K562 (cell line): ENCODE results near the gene LRRC8E. TPM values are rescaled to one million over a fixed set of nuclear protein-coding genes. Genes with fewer than 3 reads are reported as not detected.
A peak's percentile ranks its signal among the peaks of the same experiment; 100 is the strongest.

Experiments
- MNT ChIP-seq, 2 experiments: fragments of 450-650 bp; conservative IDR thresholded peaks; 2 replicates each; pipeline ENCODE4 v1.6.1; 2017; ENCODE audit warnings: mild to moderate bottlenecking in 2 of 2, moderate library complexity in 2 of 2
- NR2C2 ChIP-seq, 2 experiments: fragments of 200-800 bp in 1 of 2; sonication (Bioruptor generic) in 1 of 2; sonication (generic) in 1 of 2; formaldehyde crosslinking in 1 of 2; IDR thresholded peaks; 2 replicates each; pipeline versions ENCODE4 v1.6.1 to v1.8.0; 2016 to 2022; ENCODE audit warnings: mild to moderate bottlenecking in 1 of 2, missing compliant biosample characterization in 1 of 2, missing genetic modification characterization in 1 of 2, missing genetic modification reagents in 1 of 2
- NR3C1 ChIP-seq: sonication (generic); formaldehyde crosslinking; IDR thresholded peaks from 2 replicates; pipeline ENCODE4 v1.8.1; 2022; ENCODE audit warnings: missing genetic modification reagents
- USF1 ChIP-seq: sonication (generic); formaldehyde crosslinking; IDR thresholded peaks from 2 replicates; pipeline ENCODE4 v1.9.0; 2022; ENCODE audit warnings: mild to moderate bottlenecking, missing genetic modification reagents
- ZBTB11 ChIP-seq, 3 experiments: fragments of 200-800 bp in 1 of 3; fragments of 250-450 bp in 1 of 3; fragments of 450-650 bp in 1 of 3; sonication (Bioruptor Pico) in 1 of 3; sonication (Bioruptor generic) in 1 of 3; formaldehyde crosslinking in 1 of 3; IDR thresholded peaks; 2 replicates each; pipeline versions ENCODE4 v1.6.1 to v1.8.0; 2016 to 2022; ENCODE audit warnings: mild to moderate bottlenecking in 2 of 3, missing genetic modification characterization in 2 of 3, missing compliant biosample characterization in 1 of 3, moderate library complexity in 1 of 3
- ZNF407 ChIP-seq: fragments of 450-650 bp; IDR thresholded peaks from 2 replicates; pipeline ENCODE4 v1.6.1; 2016; ENCODE audit warnings: low read depth
- polyA plus RNA-seq, 8 experiments: library from polyadenylated mRNA; depleted of rRNA in 4 of 8; stranded (reverse) in 5 of 8; unstranded in 3 of 8; fragments of >200 nt; fragmentation: Nextera tagmentation in 2 of 8; fragmentation: Illumina TruSeq in 1 of 8; extraction: Ambion mirVana in 2 of 8; extraction: Trizol in 1 of 8; gene quantifications; 2 replicates each; pipeline versions ENCODE4 v1.2.1 to v1.2.3, GENCODE V29; 2011 to 2014; ENCODE audit warnings: inconsistent platforms in 1 of 8, missing spikeins in 1 of 8
- total RNA-seq, 7 experiments: library from RNA; depleted of rRNA in 6 of 7; stranded (reverse); fragments of >200 nt in 6 of 7; fragmentation: Illumina TruSeq in 2 of 7; extraction: Trizol in 2 of 7; gene quantifications; 2 replicates each; pipeline versions ENCODE4 v1.2.1 to v1.2.3, GENCODE V29; 2011 to 2021; ENCODE audit warnings: low replicate concordance in 1 of 7
- TF ChIP-seq, protein P1 (sequence below): fragments of 450-650 bp; IDR thresholded peaks from 2 replicates; pipeline ENCODE4 v1.7.1; 2018; ENCODE audit warnings: mild to moderate bottlenecking, low read depth; ENCODE audit not compliant: partially characterized antibody

LRRC8E gene
- total and polyA plus RNA-seq, 9 of the 15 experiments (the other 6 are each of a cell fraction or from before 2014, with no cell fraction given) = 0.08 to 5.7 (median 3.5) TPM; not detected in 1

DNA sequence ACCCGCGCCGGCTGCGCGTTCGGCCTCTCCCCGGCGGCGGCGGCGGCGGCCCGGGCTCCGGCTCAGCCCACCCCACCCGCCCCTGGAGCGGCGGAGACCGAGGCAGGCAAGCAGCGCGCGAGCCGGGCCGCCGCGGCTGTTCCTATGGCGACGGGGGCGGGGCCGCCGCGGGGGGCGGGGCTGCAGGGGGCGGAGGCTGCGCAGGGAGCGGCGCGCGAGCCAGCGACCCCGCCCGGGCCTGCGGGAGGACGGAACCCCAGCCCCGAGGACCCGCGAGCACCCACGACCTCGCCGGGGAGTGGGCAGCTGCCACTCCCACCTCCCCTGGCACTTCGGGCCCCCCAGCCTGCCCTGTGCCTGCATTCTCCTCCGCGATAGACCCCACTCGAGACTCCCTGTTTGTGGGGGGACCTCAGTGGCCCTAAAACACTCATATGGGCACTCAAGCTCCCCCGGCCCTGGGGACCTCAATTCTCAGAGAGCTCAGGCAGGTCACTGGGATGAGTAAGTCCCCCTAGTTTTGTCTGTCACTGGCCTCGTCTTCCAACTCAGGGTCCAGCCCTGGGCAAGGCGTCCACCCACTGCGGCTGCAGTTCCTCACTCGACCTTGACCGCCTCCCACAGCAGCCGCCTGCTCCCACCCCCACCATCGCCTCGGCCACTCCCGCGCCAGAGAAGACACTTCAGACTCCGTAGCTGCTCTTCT is 37.9 kb downstream of the LRRC8E start, which contains the start of gene CTXN1 (continued):
- no peak for TF ChIP-seq ZBTB11 (CRISPR knock-in tag; IDR thresholded peaks at IDR 0.05)
- TF ChIP-seq, protein P1, sequence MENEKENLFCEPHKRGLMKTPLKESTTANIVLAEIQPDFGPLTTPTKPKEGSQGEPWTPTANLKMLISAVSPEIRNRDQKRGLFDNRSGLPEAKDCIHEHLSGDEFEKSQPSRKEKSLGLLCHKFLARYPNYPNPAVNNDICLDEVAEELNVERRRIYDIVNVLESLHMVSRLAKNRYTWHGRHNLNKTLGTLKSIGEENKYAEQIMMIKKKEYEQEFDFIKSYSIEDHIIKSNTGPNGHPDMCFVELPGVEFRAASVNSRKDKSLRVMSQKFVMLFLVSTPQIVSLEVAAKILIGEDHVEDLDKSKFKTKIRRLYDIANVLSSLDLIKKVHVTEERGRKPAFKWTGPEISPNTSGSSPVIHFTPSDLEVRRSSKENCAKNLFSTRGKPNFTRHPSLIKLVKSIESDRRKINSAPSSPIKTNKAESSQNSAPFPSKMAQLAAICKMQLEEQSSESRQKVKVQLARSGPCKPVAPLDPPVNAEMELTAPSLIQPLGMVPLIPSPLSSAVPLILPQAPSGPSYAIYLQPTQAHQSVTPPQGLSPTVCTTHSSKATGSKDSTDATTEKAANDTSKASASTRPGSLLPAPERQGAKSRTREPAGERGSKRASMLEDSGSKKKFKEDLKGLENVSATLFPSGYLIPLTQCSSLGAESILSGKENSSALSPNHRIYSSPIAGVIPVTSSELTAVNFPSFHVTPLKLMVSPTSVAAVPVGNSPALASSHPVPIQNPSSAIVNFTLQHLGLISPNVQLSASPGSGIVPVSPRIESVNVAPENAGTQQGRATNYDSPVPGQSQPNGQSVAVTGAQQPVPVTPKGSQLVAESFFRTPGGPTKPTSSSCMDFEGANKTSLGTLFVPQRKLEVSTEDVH = peak; percentile 79
- TF ChIP-seq NR2C2 (CRISPR knock-in tag; IDR thresholded peaks at IDR 0.05) = no peak
- no peak for TF ChIP-seq NR2C2 (tag; IDR thresholded peaks at IDR 0.05)
- no peak for TF ChIP-seq USF1 (CRISPR knock-in tag)
- no peak for TF ChIP-seq NR3C1 (CRISPR knock-in tag)
- TF ChIP-seq MNT (conservative IDR thresholded peaks at IDR 0.05) = no peak
- no peak for TF ChIP-seq ZNF407
